Nephron progenitor cell (in vitro differentiated cells): ENCODE results near the gene CMSS1.

Experiments
- DNase-seq: peaks from one replicate; pipeline ENCODE4 v3.0.0; 2021
- H3K27ac Mint-ChIP-seq: 2 replicates; pipeline ENCODE4 v1.8.0; 2021; ENCODE audit warnings: mild to moderate bottlenecking, moderate library complexity, mixed read lengths
- H3K27me3 Mint-ChIP-seq: 2 replicates; pipeline ENCODE4 v1.8.0; 2021; ENCODE audit warnings: mild to moderate bottlenecking, low read depth, mixed read lengths; ENCODE audit not compliant: poor library complexity
- H3K36me3 Mint-ChIP-seq: 2 replicates; pipeline ENCODE4 v1.8.0; 2021; ENCODE audit warnings: low read depth, mixed read lengths
- H3K4me1 Mint-ChIP-seq: 2 replicates; pipeline ENCODE4 v1.8.0; 2021; ENCODE audit warnings: mixed read lengths
- H3K4me3 Mint-ChIP-seq: 2 replicates; pipeline ENCODE4 v1.8.0; 2021; ENCODE audit warnings: mild to moderate bottlenecking, moderate library complexity, mixed read lengths
- H3K9me3 Mint-ChIP-seq: 2 replicates; pipeline ENCODE4 v1.8.0; 2021; ENCODE audit warnings: mild to moderate bottlenecking, moderate library complexity, mixed read lengths
- CTCF ChIP-seq: fragments of 200-600 bp; sonication (generic); IDR thresholded peaks from 2 replicates; pipeline ENCODE4 v1.5.0; 2021; ENCODE audit warnings: antibody characterized with exemption

CMSS1 gene

GRCh38 chr3:100206687-100207086, 389.0 kb downstream of the CMSS1 start:
- Mint-ChIP-seq H3K27me3 (no peaks in the 10 kb centered on the region), H3K4me3 (no peak overlapping the region), H3K27ac (no peak overlapping the region), H3K36me3 (no peaks in the 10 kb centered on the region), H3K9me3 (peaks cover 8% of the 10 kb centered on the region), H3K4me1 (peaks cover 10% of the 10 kb centered on the region)
- DNase-seq, result no peak
- TF ChIP-seq CTCF, result no peak

- no peaks in the 10 kb centered on the region for H3K36me3 Mint-ChIP-seq
Measured at GRCh38 chr3:100207886-100208285, 390.2 kb downstream of the CMSS1 start.

DNA sequence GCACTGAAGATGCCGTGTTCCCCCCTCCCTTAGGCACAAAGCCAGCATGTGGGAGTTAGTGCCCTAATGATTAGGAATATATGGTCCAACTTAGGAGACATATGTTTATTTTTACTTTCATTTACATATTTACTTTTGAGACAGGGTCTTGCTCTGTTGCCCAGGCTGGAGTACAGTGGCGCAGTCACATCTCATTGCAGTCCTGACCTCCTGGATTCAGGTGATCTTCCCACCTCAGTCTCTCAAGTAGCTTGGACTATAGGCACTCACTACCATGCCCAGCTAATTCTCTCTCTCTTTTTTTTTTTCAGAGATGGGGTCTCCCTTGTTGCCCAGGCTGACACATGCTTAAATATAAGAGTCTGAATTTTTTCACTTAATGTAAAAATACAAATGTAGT, 391.5 kb downstream of the CMSS1 start:
- Mint-ChIP-seq H3K4me3 (no peak overlapping the region), H3K36me3 (no peaks in the 10 kb centered on the region), H3K27me3 (no peaks in the 10 kb centered on the region), H3K27ac (no peak overlapping the region), H3K9me3 (peaks cover 4% of the 10 kb centered on the region), H3K4me1 (peaks cover 10% of the 10 kb centered on the region)
- no peak for DNase-seq
- TF ChIP-seq CTCF, result no peak

More at GRCh38 chr3:100207886-100208285, 390.2 kb downstream of the CMSS1 start:
- Mint-ChIP-seq H3K4me1 (peaks cover 10% of the 10 kb centered on the region), H3K27ac (no peak overlapping the region), H3K4me3 (no peak overlapping the region), H3K27me3 (no peaks in the 10 kb centered on the region), H3K9me3 (peaks cover 8% of the 10 kb centered on the region)
- no peak for TF ChIP-seq CTCF
- no peak for DNase-seq

- Mint-ChIP-seq H3K27me3 (no peaks in the 10 kb centered on the region), H3K27ac (no peak overlapping the region), H3K4me3 (no peak overlapping the region), H3K9me3 (peaks cover 3% of the 10 kb centered on the region), H3K4me1 (peaks cover 10% of the 10 kb centered on the region), H3K36me3 (no peaks in the 10 kb centered on the region)
- no peak for DNase-seq
- TF ChIP-seq CTCF, result no peak
Measured at GRCh38 chr3:100209948-100210771, 392.5 kb downstream of the CMSS1 start.

DNA sequence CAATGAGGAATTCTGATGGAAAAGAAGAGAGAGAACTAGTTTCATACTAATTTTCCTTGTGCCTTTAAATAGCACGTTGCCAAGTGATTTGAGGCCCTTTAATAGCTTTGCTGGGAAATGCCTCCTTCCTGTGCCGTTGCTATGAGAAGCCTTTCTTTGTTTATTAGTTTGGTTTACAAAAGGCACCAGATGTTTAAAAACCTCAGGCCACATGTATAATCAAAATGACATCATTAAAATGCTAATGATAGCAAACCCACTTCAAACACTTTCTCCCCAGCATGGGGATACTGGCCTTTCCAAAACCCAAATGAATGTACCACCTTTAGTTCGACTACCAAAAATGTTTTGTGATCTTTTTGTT, 393.1 kb downstream of the CMSS1 start:
- Mint-ChIP-seq H3K4me3 (no peak overlapping the region), H3K4me1 (peaks cover 10% of the 10 kb centered on the region), H3K27me3 (no peaks in the 10 kb centered on the region), H3K27ac (no peak overlapping the region), H3K36me3 (no peaks in the 10 kb centered on the region), H3K9me3 (no peaks in the 10 kb centered on the region)
- DNase-seq, result no peak
- no peak for TF ChIP-seq CTCF
